HTERT RPE-1 (cell line): Measurements from ENCODE around the gene DYNC1LI1.

Experiments
- in situ Hi-C: fragments of 300-500 bp; cut with MboI; formaldehyde crosslinking; loops from 4 replicates; pipeline ENCODE4 v1.14.3; 2020; ENCODE audit warnings: low sequenced_read_pairs

The DYNC1LI1 gene

GRCh38 chr3:32493437-32494414 is 76.9 kb downstream of the DYNC1LI1 start:
- in situ Hi-C loops = no loop called here

GRCh38 chr3:32492684-32493436 is 77.8 kb downstream of the DYNC1LI1 start:
- in situ Hi-C loops = no loop called here

- in situ Hi-C loops = no loop called here
These were observed 82.1 kb downstream of the DYNC1LI1 start for GRCh38 chr3:32488474-32489008.

- in situ Hi-C loops = no loop called here
These were observed 82.7 kb downstream of the DYNC1LI1 start for GRCh38 chr3:32487781-32488473.

GRCh38 chr3:32484436-32484835 is 86.2 kb downstream of the DYNC1LI1 start:
- in situ Hi-C loops = no loop called here

- in situ Hi-C loops = no loop called here
These were observed 86.9 kb downstream of the DYNC1LI1 start for GRCh38 chr3:32483772-32484171.

- in situ Hi-C loops = no loop called here
These were observed 88.0 kb downstream of the DYNC1LI1 start for GRCh38 chr3:32482693-32483092.

GRCh38 chr3:32481791-32482631 is 88.6 kb downstream of the DYNC1LI1 start:
- in situ Hi-C loops = no loop called here

- in situ Hi-C loops = no loop called here
These were observed 90.1 kb downstream of the DYNC1LI1 start for GRCh38 chr3:32480604-32481003.
